Measurements from ENCODE around the gene SPTBN5.

GRCh38 chr15:41901431-41901830, 7.6 kb upstream of the SPTBN5 start:
- no peak for TF ChIP-seq POLR2A (IDR thresholded peaks at IDR 0.05; ENCODE audit: low read length)
- TF ChIP-seq GATA1 (IDR thresholded peaks at IDR 0.05; ENCODE audit: low read depth, low read length), result no peak

Data from erythroblast (primary cell).